Smooth muscle cell (in vitro differentiated cells): ENCODE data around the gene MAPK13. TPM values are rescaled to one million over a fixed set of nuclear protein-coding genes. Genes with fewer than 3 reads are reported as not detected.

ENCODE experiments used
- DNase-seq: peaks from one replicate; lab custom pipeline; 2025; ENCODE audit not compliant: unreplicated experiment; lab: John Stamatoyannopoulos, UW
- H2AFZ ChIP-seq: fragments of 200-600 bp; sonication (generic); 2 replicates; pipeline ENCODE4 v1.6.0; 2016; ENCODE audit warnings: antibody characterized with exemption, low read depth, mild to moderate bottlenecking
- H3F3A ChIP-seq: fragments of 200-600 bp; sonication (generic); 2 replicates; pipeline ENCODE4 v1.6.0; 2017; ENCODE audit warnings: antibody characterized with exemption, low read depth
- H3K27ac ChIP-seq: fragments of 200-600 bp; sonication (generic); 2 replicates; pipeline ENCODE4 v1.5.1; 2016; ENCODE audit warnings: low read depth, mild to moderate bottlenecking
- H3K27me3 ChIP-seq: fragments of 200-600 bp; sonication (generic); 2 replicates; pipeline ENCODE4 v1.6.1; 2016; ENCODE audit warnings: low read depth, mild to moderate bottlenecking
- H3K36me3 ChIP-seq: fragments of 200-600 bp; sonication (generic); 2 replicates; pipeline ENCODE4 v1.5.1; 2016; ENCODE audit warnings: low read depth
- H3K4me1 ChIP-seq: fragments of 200-600 bp; sonication (generic); 2 replicates; pipeline ENCODE4 v1.5.1; 2016; ENCODE audit warnings: low read depth
- H3K4me2 ChIP-seq: fragments of 200-600 bp; sonication (generic); 2 replicates; pipeline ENCODE4 v1.6.0; 2016; ENCODE audit warnings: mild to moderate bottlenecking
- H3K4me3 ChIP-seq: fragments of 200-600 bp; sonication (generic); 2 replicates; pipeline ENCODE4 v1.5.1; 2016; ENCODE audit warnings: mild to moderate bottlenecking
- H3K79me2 ChIP-seq: fragments of 200-600 bp; sonication (generic); 2 replicates; pipeline ENCODE4 v1.6.0; 2016; ENCODE audit warnings: low read depth, mild to moderate bottlenecking
- H3K9ac ChIP-seq: fragments of 200-600 bp; sonication (generic); 2 replicates; pipeline ENCODE4 v1.6.0; 2016; ENCODE audit warnings: low read depth
- H3K9me3 ChIP-seq: fragments of 200-600 bp; sonication (generic); replicated peaks from 2 replicates; pipeline ENCODE4 v1.5.1; 2016; ENCODE audit warnings: low read depth
- H4K20me1 ChIP-seq: fragments of 200-600 bp; sonication (generic); 2 replicates; pipeline ENCODE4 v1.6.0; 2016; ENCODE audit warnings: low read depth
- CTCF ChIP-seq: fragments of 200-600 bp; sonication (generic); IDR thresholded peaks from 2 replicates; pipeline ENCODE4 v1.5.1; 2017; ENCODE audit warnings: borderline replicate concordance, mild to moderate bottlenecking, antibody characterized with exemption; ENCODE audit not compliant: insufficient read depth, poor library complexity, severe bottlenecking
- WGBS: methylation state at CpG from one replicate; pipeline ENCODE4 v1.1.7; 2016; ENCODE audit warnings: low lambda C conversion rate; 5-methylcytosine and 5-hydroxymethylcytosine counted together
- polyA plus RNA-seq: library from polyadenylated mRNA; unstranded; fragments of >200 nt; fragmentation: Nextera tagmentation; extraction: Ambion mirVana; gene quantifications from 2 replicates; pipeline ENCODE4 v1.2.1, GENCODE V29; 2016
- total RNA-seq: library from RNA; depleted of rRNA; stranded (reverse); fragments of >200 nt; gene quantifications from 2 replicates; pipeline ENCODE4 v1.2.3, GENCODE V29; 2014

Gene MAPK13
- total and polyA plus RNA-seq, 2 experiments from 2014 or later, result 8.4 to 11.3 TPM

GRCh38 chr6:36160147-36160760 is 29.9 kb downstream of the MAPK13 start:
- H3K9me3 ChIP-seq, result peaks cover 5% of the 10 kb centered on the region
- no peaks in the 10 kb centered on the region for H3K79me2 ChIP-seq
- no peaks in the 10 kb centered on the region for H3K4me1 ChIP-seq
- no peak overlapping the region for H3K4me3 ChIP-seq
- no peak for TF ChIP-seq CTCF
- no peak for DNase-seq
- no peaks in the 10 kb centered on the region for H3K27me3 ChIP-seq
- no peak overlapping the region for H3K27ac ChIP-seq
- 91% methylated on average over 4 of the region's 4 CpGs for WGBS
- H3K4me2 ChIP-seq, result no peak overlapping the region
- no peaks in the 10 kb centered on the region for H3F3A ChIP-seq
- H4K20me1 ChIP-seq, result no peaks in the 10 kb centered on the region
- no peak overlapping the region for H3K9ac ChIP-seq
- H3K36me3 ChIP-seq, result no peaks in the 10 kb centered on the region
- H2AFZ ChIP-seq, result no peak overlapping the region

GRCh38 chr6:36169023-36170007 is 39.0 kb downstream of the MAPK13 start:
- H3K36me3 ChIP-seq, result no peaks in the 10 kb centered on the region
- no peaks in the 10 kb centered on the region for H3K79me2 ChIP-seq
- H3K27ac ChIP-seq, result no peak overlapping the region
- H3K9me3 ChIP-seq, result no peaks in the 10 kb centered on the region
- H3K27me3 ChIP-seq, result no peaks in the 10 kb centered on the region
- no peaks in the 10 kb centered on the region for H4K20me1 ChIP-seq
- H3K4me1 ChIP-seq, result no peaks in the 10 kb centered on the region
- H3K9ac ChIP-seq, result no peak overlapping the region
- H3K4me3 ChIP-seq, result no peak overlapping the region
- 94% methylated on average over 2 of the region's 2 CpGs for WGBS
- TF ChIP-seq CTCF, result no peak
- H3F3A ChIP-seq, result no peaks in the 10 kb centered on the region
- no peak for DNase-seq
- H2AFZ ChIP-seq, result no peak overlapping the region
- H3K4me2 ChIP-seq, result no peak overlapping the region

GRCh38 chr6:36170704-36171103 is 40.4 kb downstream of the MAPK13 start:
- no peak for TF ChIP-seq CTCF
- no peaks in the 10 kb centered on the region for H3K9me3 ChIP-seq
- no peaks in the 10 kb centered on the region for H3K79me2 ChIP-seq
- no peak overlapping the region for H3K4me3 ChIP-seq
- no peaks in the 10 kb centered on the region for H3K4me1 ChIP-seq
- H3K4me2 ChIP-seq, result no peak overlapping the region
- no peaks in the 10 kb centered on the region for H3K27me3 ChIP-seq
- 99% methylated on average over 2 of the region's 2 CpGs for WGBS
- no peak overlapping the region for H3K27ac ChIP-seq
- no peak overlapping the region for H3K9ac ChIP-seq
- H3K36me3 ChIP-seq, result no peaks in the 10 kb centered on the region
- H2AFZ ChIP-seq, result no peak overlapping the region
- no peaks in the 10 kb centered on the region for H4K20me1 ChIP-seq
- no peaks in the 10 kb centered on the region for H3F3A ChIP-seq
- no peak for DNase-seq
